Peyer's patch (tissue), 4 donors: ENCODE results near the gene TEF.

Source experiments
- CTCF ChIP-seq, 6 experiments: fragments of 450-650 bp in 4 of 6; fragments of 200-600 bp in 2 of 6; sonication (generic) in 1 of 6; IDR thresholded peaks; one replicate each; pipeline ENCODE4 v1.5.1; 2017 to 2019; ENCODE audit warnings: antibody characterized with exemption in 6 of 6, mild to moderate bottlenecking in 3 of 6, moderate library complexity in 1 of 6
- POLR2A ChIP-seq, 2 donors: fragments of 450-650 bp; IDR thresholded peaks; one replicate each; pipeline ENCODE4 v1.5.1; 2017; ENCODE audit warnings: antibody characterized with exemption in 2 of 2, mild to moderate bottlenecking in 2 of 2, moderate library complexity in 2 of 2

GRCh38 chr22:41382098-41382578 lies 396 bp downstream of the TEF start:
- TF ChIP-seq CTCF (IDR thresholded peaks at IDR 0.05) (no peak), POLR2A (IDR thresholded peaks at IDR 0.05) (no peak)
